ENCODE data around the gene HHIP. TPM values are rescaled to one million over a fixed set of nuclear protein-coding genes. Genes with fewer than 3 reads are reported as not detected.

Gene HHIP
- total RNA-seq, 1 experiment from 2014 or later = 0.32 TPM

GRCh38 chr4:144687466-144687865 is 41.5 kb downstream of the HHIP start:
- intact Hi-C loops (cut with micrococcal nuclease; ENCODE audit: unreplicated experiment) = no loop called here
- CTCF ChIA-PET = no interaction called here
- H3K27ac Mint-ChIP-seq (ENCODE audit: unreplicated experiment) = no peak overlapping the region
- Histone ChIP-seq H3K9me3 (no peaks in the 10 kb centered on the region), H3K27me3 (replicated peaks; ENCODE audit: control insufficient read depth, insufficient read depth, low read length) (no peaks in the 10 kb centered on the region), H3K4me3 (ENCODE audit: low read depth, low read length) (no peak overlapping the region), H3K36me3 (ENCODE audit: control insufficient read depth, insufficient read depth, low read length) (no peaks in the 10 kb centered on the region), H3K4me1 (no peaks in the 10 kb centered on the region)
- no peak for TF ChIP-seq CTCF (IDR thresholded peaks at IDR 0.05; ENCODE audit: insufficient read depth in 1 of 2, low read depth in 1 of 2, low read length in 1 of 2, severe bottlenecking in 1 of 2, unreplicated experiment in 1 of 2)
- no peaks in the 10 kb centered on the region for H3K36me3 Mint-ChIP-seq (ENCODE audit: insufficient read depth, unreplicated experiment)
- no peak overlapping the region for H3K4me3 Mint-ChIP-seq (ENCODE audit: unreplicated experiment)
- POLR2A ChIA-PET = no interaction called here
- BruUV-seq (replicated peaks) = no TSS peak
- no peaks in the 10 kb centered on the region for H3K9me3 Mint-ChIP-seq (ENCODE audit: unreplicated experiment)
- H3K4me1 Mint-ChIP-seq (ENCODE audit: low read depth, unreplicated experiment) = no peaks in the 10 kb centered on the region
- no peak for DNase-seq
- H3K27me3 Mint-ChIP-seq (ENCODE audit: insufficient read depth, unreplicated experiment) = peaks cover 4% of the 10 kb centered on the region

GRCh38 chr4:144688035-144688569 is 42.1 kb downstream of the HHIP start:
- Histone ChIP-seq H3K4me3 (ENCODE audit: low read depth, low read length) (no peak overlapping the region), H3K27me3 (replicated peaks; ENCODE audit: control insufficient read depth, insufficient read depth, low read length) (no peaks in the 10 kb centered on the region), H3K9me3 (no peaks in the 10 kb centered on the region), H3K36me3 (ENCODE audit: control insufficient read depth, insufficient read depth, low read length) (no peaks in the 10 kb centered on the region), H3K4me1 (no peaks in the 10 kb centered on the region)
- H3K27me3 Mint-ChIP-seq (ENCODE audit: insufficient read depth, unreplicated experiment) = peaks cover 4% of the 10 kb centered on the region
- CTCF ChIA-PET = no interaction called here
- POLR2A ChIA-PET = no interaction called here
- no peak overlapping the region for H3K27ac Mint-ChIP-seq (ENCODE audit: unreplicated experiment)
- intact Hi-C loops (cut with micrococcal nuclease; ENCODE audit: unreplicated experiment) = no loop called here
- no peak for TF ChIP-seq CTCF (IDR thresholded peaks at IDR 0.05; ENCODE audit: insufficient read depth in 1 of 2, low read depth in 1 of 2, low read length in 1 of 2, severe bottlenecking in 1 of 2, unreplicated experiment in 1 of 2)
- no TSS peak for BruUV-seq (replicated peaks)
- H3K4me1 Mint-ChIP-seq (ENCODE audit: low read depth, unreplicated experiment) = no peaks in the 10 kb centered on the region
- H3K36me3 Mint-ChIP-seq (ENCODE audit: insufficient read depth, unreplicated experiment) = no peaks in the 10 kb centered on the region
- H3K9me3 Mint-ChIP-seq (ENCODE audit: unreplicated experiment) = no peaks in the 10 kb centered on the region
- H3K4me3 Mint-ChIP-seq (ENCODE audit: unreplicated experiment) = no peak overlapping the region
- no peak for DNase-seq

GRCh38 chr4:144689125-144689524 is 43.2 kb downstream of the HHIP start:
- Histone ChIP-seq H3K36me3 (ENCODE audit: control insufficient read depth, insufficient read depth, low read length) (no peaks in the 10 kb centered on the region), H3K4me1 (no peaks in the 10 kb centered on the region), H3K27me3 (replicated peaks; ENCODE audit: control insufficient read depth, insufficient read depth, low read length) (no peaks in the 10 kb centered on the region), H3K9me3 (no peaks in the 10 kb centered on the region), H3K4me3 (ENCODE audit: low read depth, low read length) (no peak overlapping the region)
- BruUV-seq (replicated peaks) = no TSS peak
- no peak for TF ChIP-seq CTCF (IDR thresholded peaks at IDR 0.05; ENCODE audit: insufficient read depth in 1 of 2, low read depth in 1 of 2, low read length in 1 of 2, severe bottlenecking in 1 of 2, unreplicated experiment in 1 of 2)
- Mint-ChIP-seq H3K9me3 (ENCODE audit: unreplicated experiment) (no peaks in the 10 kb centered on the region), H3K27me3 (ENCODE audit: insufficient read depth, unreplicated experiment) (peaks cover 4% of the 10 kb centered on the region), H3K36me3 (ENCODE audit: insufficient read depth, unreplicated experiment) (no peaks in the 10 kb centered on the region), H3K4me3 (ENCODE audit: unreplicated experiment) (no peak overlapping the region), H3K27ac (ENCODE audit: unreplicated experiment) (no peak overlapping the region), H3K4me1 (ENCODE audit: low read depth, unreplicated experiment) (no peaks in the 10 kb centered on the region)
- ChIA-PET POLR2A (no interaction called here), CTCF (no interaction called here)
- intact Hi-C loops (cut with micrococcal nuclease; ENCODE audit: unreplicated experiment) = no loop called here
- DNase-seq = no peak
